ENCODE measurements around the gene GNG12.

DNA sequence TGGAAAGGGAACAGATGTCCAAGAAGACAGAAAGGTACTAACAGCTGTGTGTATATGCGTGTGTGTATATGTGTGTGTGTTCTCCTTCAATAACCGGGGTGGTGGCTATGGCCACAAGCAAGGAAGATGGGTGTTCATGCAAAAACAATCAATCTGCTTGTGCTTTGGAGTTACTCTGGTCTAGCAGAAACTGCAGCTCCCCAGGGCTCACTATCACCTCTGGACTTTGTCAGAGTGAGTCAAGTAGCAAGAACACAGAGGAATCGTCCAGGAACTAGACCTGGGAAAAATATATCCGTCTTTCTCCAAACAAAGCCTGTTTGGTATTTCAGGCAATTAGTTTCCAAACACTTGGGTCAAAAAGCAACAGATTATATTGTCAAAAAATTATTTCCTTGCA lies 68.6 kb downstream of the GNG12 start:
- TF ChIP-seq CTCF (IDR thresholded peaks at IDR 0.05) = no peak
- no peak for TF ChIP-seq POLR2A (IDR thresholded peaks at IDR 0.05)

Measured in adrenal gland (tissue), 5 donors.